B cell (primary cell): ENCODE measurements around the gene SRGAP2. TPM values are rescaled to one million over a fixed set of nuclear protein-coding genes. Genes with fewer than 3 reads are reported as not detected.
"Not testable (repeated sequence)": the region's sequence is repeated elsewhere in the genome, so short reads cannot be mapped to it uniquely, and the experiment has no call there.

Experiments used
- ATAC-seq: fragments of 200-7000 bp; cut with Tn5 transposase; one replicate; pipeline ENCODE4 v1.10.0; 2021; ENCODE audit warnings: low read depth, mild to moderate bottlenecking, moderate number of reproducible peaks, moderate library complexity
- CTCF ChIA-PET: fragments of 350-600 bp; sonication (Branson Sonifier 250); formaldehyde crosslinking; loops from one replicate; lab custom pipeline; 2021; ENCODE audit warnings: antibody characterized with exemption, inconsistent platforms; lab: Charles Lee
- POLR2A ChIA-PET: fragments of 350-600 bp; sonication (Branson Sonifier 250); formaldehyde crosslinking; loops from one replicate; lab custom pipeline; 2021; ENCODE audit warnings: antibody characterized with exemption; lab: Charles Lee
- DNase-seq: peaks from one replicate; pipeline ENCODE4 v3.0.0; 2013
- H2AFZ ChIP-seq: 2 replicates; pipeline ENCODE4 v1.6.1; 2012; ENCODE audit warnings: mild to moderate bottlenecking, low read depth, low read length; ENCODE audit not compliant: insufficient read depth, poor library complexity, severe bottlenecking
- H3K27ac ChIP-seq, 2 donors: 1 replicate in 1 of 2; 2 replicates in 1 of 2; pipeline ENCODE4 v1.5.1; 2012 to 2013; ENCODE audit warnings: low read length in 2 of 2, mild to moderate bottlenecking in 2 of 2, moderate library complexity in 1 of 2
- H3K27me3 ChIP-seq, 4 experiments: fragments of 200-600 bp in 1 of 4; sonication (generic) in 1 of 4; replicated peaks in 1 of 4; 1 replicate in 2 of 4; 2 replicates in 2 of 4; pipeline versions ENCODE4 v1.6.1 to v1.7.0; 2013 to 2016; ENCODE audit warnings: low read length in 3 of 4, mild to moderate bottlenecking in 2 of 4, mixed read lengths in 1 of 4, moderate library complexity in 1 of 4; ENCODE audit not compliant: insufficient read depth in 4 of 4, control insufficient read depth in 3 of 4; ENCODE audit errors: control extremely low read depth in 1 of 4
- H3K36me3 ChIP-seq, 2 experiments: replicated peaks in 1 of 2; 1 replicate in 1 of 2; 2 replicates in 1 of 2; pipeline versions ENCODE4 v1.6.1 to v1.7.1; 2013; ENCODE audit warnings: low read length in 1 of 2; ENCODE audit not compliant: insufficient read depth in 2 of 2, control insufficient read depth in 1 of 2; ENCODE audit errors: control extremely low read depth in 1 of 2, extremely low read depth in 1 of 2
- H3K4me1 ChIP-seq, 2 donors: fragments of 200-600 bp in 1 of 2; sonication (generic) in 1 of 2; 1 replicate in 1 of 2; 2 replicates in 1 of 2; pipeline versions ENCODE4 v1.5.1 to v1.6.1; 2013 to 2017; ENCODE audit warnings: low read length in 2 of 2; ENCODE audit not compliant: control insufficient read depth in 2 of 2, insufficient read depth in 2 of 2
- H3K4me2 ChIP-seq: replicated peaks from 2 replicates; pipeline ENCODE3; 2012; ENCODE audit warnings: mild to moderate bottlenecking, low read depth, low read length; ENCODE audit not compliant: poor library complexity, severe bottlenecking
- H3K4me3 ChIP-seq, 5 experiments: fragments of 200-600 bp in 1 of 5; sonication (generic) in 1 of 5; 1 replicate in 3 of 5; 2 replicates in 2 of 5; pipeline versions ENCODE4 v1.5.1 to v1.7.0; 2011 to 2016; ENCODE audit warnings: low read length in 4 of 5, mild to moderate bottlenecking in 4 of 5, low read depth in 2 of 5, control low read depth in 1 of 5, moderate library complexity in 1 of 5; ENCODE audit not compliant: insufficient read depth in 1 of 5; ENCODE audit errors: control extremely low read depth in 1 of 5, extremely low read depth in 1 of 5
- H3K79me2 ChIP-seq: fragments of 200-600 bp; sonication (generic); one replicate; pipeline ENCODE4 v1.6.0; 2016; ENCODE audit warnings: low read length; ENCODE audit not compliant: control insufficient read depth, insufficient read depth
- H3K9ac ChIP-seq: fragments of 200-600 bp; sonication (generic); 2 replicates; pipeline ENCODE4 v1.6.1; 2017; ENCODE audit warnings: mild to moderate bottlenecking, low read length, moderate library complexity
- H3K9me3 ChIP-seq, 3 donors: one replicate each; pipeline versions ENCODE4 v1.6.1 to v1.7.1; 2013; ENCODE audit warnings: low read length in 2 of 3; ENCODE audit not compliant: control insufficient read depth in 2 of 3, insufficient read depth in 1 of 3; ENCODE audit errors: control extremely low read depth in 1 of 3
- H4K20me1 ChIP-seq: 2 replicates; pipeline ENCODE4 v1.6.0; 2012; ENCODE audit warnings: mild to moderate bottlenecking, low read length; ENCODE audit not compliant: insufficient read depth, control insufficient read depth, poor library complexity, severe bottlenecking
- H3K27ac Mint-ChIP-seq: one replicate; pipeline ENCODE4 v1.8.0; 2021; ENCODE audit warnings: mixed read lengths
- H3K27me3 Mint-ChIP-seq: one replicate; pipeline ENCODE4 v1.8.0; 2021; ENCODE audit warnings: mixed read lengths
- H3K4me1 Mint-ChIP-seq: one replicate; pipeline ENCODE4 v1.8.0; 2021; ENCODE audit warnings: mixed read lengths
- H3K4me3 Mint-ChIP-seq: one replicate; pipeline ENCODE4 v1.8.0; 2021; ENCODE audit warnings: mixed read lengths
- H3K9me3 Mint-ChIP-seq: one replicate; pipeline ENCODE4 v1.8.0; 2022; ENCODE audit warnings: mixed read lengths; ENCODE audit not compliant: insufficient read depth
- WGBS: methylation state at CpG from one replicate; pipeline ENCODE4 v1.1.5; 2013; ENCODE audit warnings: missing lambda C conversion rate; ENCODE audit not compliant: insufficient coverage; 5-methylcytosine and 5-hydroxymethylcytosine counted together
- intact Hi-C: fragments of 100-400 bp; cut with micrococcal nuclease; formaldehyde crosslinking; loops from one replicate; pipeline ENCODE4 v1.10.0; 2022
- polyA plus RNA-seq: library from polyadenylated mRNA; depleted of rRNA; stranded (reverse); fragments of >200 nt; gene quantifications from 2 replicates; pipeline ENCODE4 v1.2.3, GENCODE V29; 2012
- total RNA-seq, 2 donors: library from RNA; stranded (reverse); fragments of 120-200 nt in 1 of 2; gene quantifications; 1 replicate in 1 of 2; 2 replicates in 1 of 2; pipeline versions ENCODE4 v1.2.3 to v1.2.4, GENCODE V29; 2013 to 2022

The SRGAP2 gene
- total and polyA plus RNA-seq, 2 donors (not counting 1 experiment from before 2014, with no cell fraction given), result 28.9 to 88.5 TPM

GRCh38 chr1:206250953-206251681 is 47.8 kb downstream of the SRGAP2 start:
- H2AFZ ChIP-seq, H3K9ac ChIP-seq, intact Hi-C loops, H3K4me3 Mint-ChIP-seq, H3K27me3 ChIP-seq, H3K4me2 ChIP-seq, H4K20me1 ChIP-seq, H3K79me2 ChIP-seq, H3K27me3 Mint-ChIP-seq, H3K9me3 ChIP-seq, POLR2A ChIA-PET, DNase-seq, H3K4me3 ChIP-seq, H3K9me3 Mint-ChIP-seq, CTCF ChIA-PET, H3K36me3 ChIP-seq: not testable (repeated sequence)
- Mint-ChIP-seq H3K27ac (peak overlapping the region; percentile 59), H3K4me1 (peaks cover 15% of the 10 kb centered on the region)
- H3K4me1 ChIP-seq, result peaks cover 3 to 23% of the 10 kb centered on the region in 2 donors
- no CpG with 5 or more reads among the region's 3 CpGs for WGBS
- peak; percentile 86 for ATAC-seq
- H3K27ac ChIP-seq, result peak overlapping the region; percentile 64 to 69

DNA sequence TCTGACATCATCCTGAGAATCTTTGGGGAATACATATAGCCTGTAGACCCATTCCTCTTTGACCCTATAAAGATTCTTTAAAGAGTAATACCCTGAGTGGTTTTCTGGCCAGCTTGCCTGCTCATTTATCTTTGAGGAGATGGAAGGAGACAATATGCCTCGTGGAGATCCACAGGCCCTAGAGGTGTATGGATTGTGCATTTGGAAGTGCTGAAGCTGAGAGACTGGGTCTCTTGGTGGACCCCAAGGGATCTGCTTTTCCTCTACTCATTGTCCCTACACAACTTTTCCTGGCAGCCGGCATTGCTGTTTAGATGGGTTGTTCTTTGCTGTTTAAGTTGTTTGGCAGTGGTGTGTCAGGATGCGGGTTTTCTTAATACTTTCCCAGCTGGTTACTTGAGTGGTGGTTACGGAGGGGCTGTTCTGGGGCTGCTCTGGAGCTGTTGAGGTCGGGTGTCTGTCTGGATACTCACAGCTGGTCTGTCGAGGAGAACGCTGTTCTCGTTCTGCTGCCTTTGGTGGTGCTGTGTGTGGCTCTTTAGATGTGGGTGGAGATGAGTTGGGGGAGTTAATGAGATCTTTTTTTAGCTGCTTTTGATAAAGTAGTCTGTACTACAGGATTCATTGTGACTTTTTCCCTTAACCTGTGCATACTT is 49.5 kb downstream of the SRGAP2 start:
- peak overlapping the region; percentile 84 for H3K27ac Mint-ChIP-seq
- H3K27me3 Mint-ChIP-seq, H3K9me3 ChIP-seq, H3K79me2 ChIP-seq, H3K9ac ChIP-seq, H3K27me3 ChIP-seq, POLR2A ChIA-PET, H3K36me3 ChIP-seq, H3K9me3 Mint-ChIP-seq, H3K4me3 ChIP-seq, intact Hi-C loops, H4K20me1 ChIP-seq, H2AFZ ChIP-seq, H3K4me2 ChIP-seq, ATAC-seq, CTCF ChIA-PET: not testable (repeated sequence)
- 26% methylated on average over 3 of the region's 8 CpGs for WGBS
- peak overlapping the region in 1 of 2 donors; percentile 41 for H3K27ac ChIP-seq
- H3K4me1 Mint-ChIP-seq, result peaks cover 18% of the 10 kb centered on the region
- DNase-seq, result peak; percentile 18
- peak overlapping the region; percentile 19 for H3K4me3 Mint-ChIP-seq
- peaks cover 3 to 35% of the 10 kb centered on the region in 2 donors for H3K4me1 ChIP-seq

Other genes with a start within 250 kb of the SRGAP2 start
- not detected in 2 replicates for gene RAB7B, start 200.1 kb upstream of the SRGAP2 start, total RNA-seq
- not detected in 2 replicates for gene RAB7B, start 200.1 kb upstream of the SRGAP2 start, polyA plus RNA-seq
- gene CTSE, start 179.6 kb upstream of the SRGAP2 start, total RNA-seq, result not detected in 2 replicates
- gene CTSE, start 179.6 kb upstream of the SRGAP2 start, polyA plus RNA-seq, result not detected in 2 replicates
- 12.8 and 14.1 TPM in 2 replicates for gene RHEX, start 150.4 kb upstream of the SRGAP2 start, total RNA-seq
- 0.45 and 1.8 TPM in 2 replicates for gene RHEX, start 150.4 kb upstream of the SRGAP2 start, polyA plus RNA-seq
- gene AVPR1B, start 86.2 kb upstream of the SRGAP2 start, total RNA-seq, result 0.59 TPM in 1 of 2 replicates, not detected in the other
- not detected in 2 replicates for gene AVPR1B, start 86.2 kb upstream of the SRGAP2 start, polyA plus RNA-seq
- 1.8 and 2.3 TPM in 2 replicates for gene FAM72A, start 702 bp upstream of the SRGAP2 start, total RNA-seq
- 1.1 and 1.7 TPM in 2 replicates for gene FAM72A, start 702 bp upstream of the SRGAP2 start, polyA plus RNA-seq